ENCODE data around the gene SIK3.

The SIK3 gene

GRCh38 chr11:116955548-116955947 is 142.7 kb downstream of the SIK3 start:
- DNase-seq: no peak

GRCh38 chr11:116953530-116954285 is 144.5 kb downstream of the SIK3 start:
- DNase-seq: no peak

GRCh38 chr11:116951762-116952161 is 146.5 kb downstream of the SIK3 start:
- no peak for DNase-seq

- no peak for DNase-seq
Observed at GRCh38 chr11:116950210-116950609, 148.0 kb downstream of the SIK3 start.

GRCh38 chr11:116948391-116948790 is 149.8 kb downstream of the SIK3 start:
- DNase-seq: no peak

- DNase-seq: no peak
Observed at GRCh38 chr11:116946414-116946813, 151.8 kb downstream of the SIK3 start.

GRCh38 chr11:116939499-116939898 is 158.7 kb downstream of the SIK3 start:
- DNase-seq: no peak

- DNase-seq: no peak
Observed at GRCh38 chr11:116938471-116939070, 159.7 kb downstream of the SIK3 start.

GRCh38 chr11:116936754-116937446 is 161.3 kb downstream of the SIK3 start:
- no peak for DNase-seq

GRCh38 chr11:116935514-116935913 is 162.7 kb downstream of the SIK3 start:
- no peak for DNase-seq

- no peak for DNase-seq
Observed at GRCh38 chr11:116935089-116935488, 163.1 kb downstream of the SIK3 start.

GRCh38 chr11:116933961-116934360 is 164.3 kb downstream of the SIK3 start:
- DNase-seq: no peak

GRCh38 chr11:116932181-116932580 is 166.0 kb downstream of the SIK3 start:
- DNase-seq: no peak

GRCh38 chr11:116931206-116931953 is 166.8 kb downstream of the SIK3 start:
- DNase-seq: no peak

GRCh38 chr11:116930586-116930985 is 167.6 kb downstream of the SIK3 start:
- no peak for DNase-seq

GRCh38 chr11:116930177-116930576 is 168.1 kb downstream of the SIK3 start:
- DNase-seq: no peak

- DNase-seq: no peak
Observed at GRCh38 chr11:116929414-116930090, 168.7 kb downstream of the SIK3 start.

GRCh38 chr11:116928845-116929244 is 169.4 kb downstream of the SIK3 start:
- DNase-seq: no peak

GRCh38 chr11:116928102-116928777 is 170.0 kb downstream of the SIK3 start:
- DNase-seq: no peak

GRCh38 chr11:116927163-116927974 is 170.9 kb downstream of the SIK3 start:
- no peak for DNase-seq

GRCh38 chr11:116925050-116925449 is 173.2 kb downstream of the SIK3 start:
- no peak for DNase-seq
